Measurements from ENCODE around the gene COG8.
"Not testable (repeated sequence)": the region's sequence is repeated elsewhere in the genome, so short reads cannot be mapped to it uniquely, and the experiment has no call there.

The COG8 gene

DNA sequence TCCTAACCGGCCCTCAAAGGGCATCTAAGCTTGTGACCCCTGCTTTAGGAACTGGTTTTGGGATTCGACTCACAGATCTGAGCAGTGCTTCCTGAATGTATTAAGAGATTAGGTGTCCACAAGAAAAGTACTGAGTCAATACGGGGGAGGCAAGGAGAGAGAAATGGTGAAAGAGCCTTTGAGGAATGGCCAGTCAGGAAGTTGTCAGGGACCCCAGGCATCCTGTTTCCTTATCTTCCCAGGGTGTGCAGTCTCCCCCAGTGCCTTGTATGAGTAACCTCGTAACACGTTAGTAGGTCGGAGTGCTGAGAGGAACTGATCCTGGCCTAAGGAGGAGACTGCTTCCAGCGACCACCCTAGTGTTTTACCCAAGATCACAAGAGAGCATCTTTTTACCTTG is 28.6 kb upstream of the COG8 start:
- Histone ChIP-seq H3K27me3 (ENCODE audit: control insufficient read depth, insufficient read depth, low read length) (no peaks in the 10 kb centered on the region), H3K9ac (ENCODE audit: low read depth, low read length) (no peak overlapping the region), H3K4me3 (ENCODE audit: low read depth, low read length) (no peak overlapping the region), H3K36me3 (ENCODE audit: control insufficient read depth, insufficient read depth, low read length) (peaks cover 30% of the 10 kb centered on the region), H3K4me1 (ENCODE audit: control insufficient read depth, insufficient read depth, low read length) (no peaks in the 10 kb centered on the region), H3K9me3 (ENCODE audit: control insufficient read depth, insufficient read depth, low read length) (no peaks in the 10 kb centered on the region)

GRCh38 chr16:69366431-69366830 is 27.1 kb upstream of the COG8 start:
- H3K9ac ChIP-seq (ENCODE audit: low read depth, low read length): no peak overlapping the region
- no peaks in the 10 kb centered on the region for H3K4me1 ChIP-seq (ENCODE audit: control insufficient read depth, insufficient read depth, low read length)
- no peaks in the 10 kb centered on the region for H3K27me3 ChIP-seq (ENCODE audit: control insufficient read depth, insufficient read depth, low read length)
- peaks cover 28% of the 10 kb centered on the region for H3K36me3 ChIP-seq (ENCODE audit: control insufficient read depth, insufficient read depth, low read length)
- no peak overlapping the region for H3K4me3 ChIP-seq (ENCODE audit: low read depth, low read length)
- no peaks in the 10 kb centered on the region for H3K9me3 ChIP-seq (ENCODE audit: control insufficient read depth, insufficient read depth, low read length)

GRCh38 chr16:69365901-69366300 is 26.5 kb upstream of the COG8 start:
- H3K27me3 ChIP-seq (ENCODE audit: control insufficient read depth, insufficient read depth, low read length): no peaks in the 10 kb centered on the region
- no peaks in the 10 kb centered on the region for H3K9me3 ChIP-seq (ENCODE audit: control insufficient read depth, insufficient read depth, low read length)
- H3K9ac ChIP-seq (ENCODE audit: low read depth, low read length): no peak overlapping the region
- peaks cover 28% of the 10 kb centered on the region for H3K36me3 ChIP-seq (ENCODE audit: control insufficient read depth, insufficient read depth, low read length)
- H3K4me1 ChIP-seq (ENCODE audit: control insufficient read depth, insufficient read depth, low read length): no peaks in the 10 kb centered on the region
- no peak overlapping the region for H3K4me3 ChIP-seq (ENCODE audit: low read depth, low read length)

DNA sequence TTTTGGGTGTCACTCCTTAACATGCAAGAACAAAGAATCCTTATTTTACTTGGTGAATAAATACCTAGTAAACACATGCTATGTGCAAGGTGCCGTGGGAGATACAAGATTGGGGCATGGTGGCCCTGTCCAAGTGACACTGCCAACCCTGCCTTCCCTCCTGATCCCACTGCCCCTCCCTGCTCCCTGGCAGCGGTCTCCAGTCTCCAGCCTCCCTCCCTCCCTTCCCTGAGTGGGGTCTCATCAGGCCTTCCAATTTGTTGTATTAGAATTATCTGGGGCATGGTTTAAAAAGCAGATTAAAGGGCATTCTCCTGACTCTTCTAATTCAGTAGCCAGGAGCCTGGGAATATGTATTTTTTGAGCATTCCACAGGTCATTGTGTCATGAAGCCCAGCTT is 24.7 kb upstream of the COG8 start:
- Histone ChIP-seq H3K27me3 (ENCODE audit: control insufficient read depth, insufficient read depth, low read length) (no peaks in the 10 kb centered on the region), H3K4me3 (ENCODE audit: low read depth, low read length) (no peak overlapping the region), H3K9ac (ENCODE audit: low read depth, low read length) (no peak overlapping the region), H3K9me3 (ENCODE audit: control insufficient read depth, insufficient read depth, low read length) (no peaks in the 10 kb centered on the region), H3K36me3 (ENCODE audit: control insufficient read depth, insufficient read depth, low read length) (peaks cover 17% of the 10 kb centered on the region), H3K4me1 (ENCODE audit: control insufficient read depth, insufficient read depth, low read length) (no peaks in the 10 kb centered on the region)

GRCh38 chr16:69363281-69363717 is 23.9 kb upstream of the COG8 start:
- Histone ChIP-seq H3K9ac (ENCODE audit: low read depth, low read length) (no peak overlapping the region), H3K36me3 (ENCODE audit: control insufficient read depth, insufficient read depth, low read length) (peaks cover 16% of the 10 kb centered on the region), H3K4me1 (ENCODE audit: control insufficient read depth, insufficient read depth, low read length) (no peaks in the 10 kb centered on the region), H3K9me3 (ENCODE audit: control insufficient read depth, insufficient read depth, low read length) (no peaks in the 10 kb centered on the region), H3K27me3 (ENCODE audit: control insufficient read depth, insufficient read depth, low read length) (no peaks in the 10 kb centered on the region), H3K4me3 (ENCODE audit: low read depth, low read length) (no peak overlapping the region)

DNA sequence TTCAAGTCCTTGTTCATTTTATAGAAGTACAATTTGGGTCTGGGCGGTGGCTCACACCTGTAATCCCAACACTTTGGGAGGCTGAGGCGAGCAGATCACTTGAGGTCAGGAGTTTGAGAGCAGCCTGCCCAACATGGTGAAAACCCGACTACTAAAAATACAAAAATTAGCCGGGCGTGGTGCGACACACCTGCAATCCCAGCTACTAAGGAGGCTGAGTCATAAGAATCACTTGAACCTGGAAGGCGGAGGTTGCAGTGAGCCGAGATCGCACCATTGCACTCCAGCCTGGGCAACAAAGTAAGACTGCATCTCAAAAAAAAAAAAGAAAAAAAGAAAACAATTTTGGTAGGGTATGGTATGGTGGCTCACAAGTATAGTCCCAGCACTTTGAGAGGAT is 20.7 kb upstream of the COG8 start:
- not testable (repeated sequence) for H3K36me3 ChIP-seq (ENCODE audit: control insufficient read depth, insufficient read depth, low read length); H3K27me3 ChIP-seq (ENCODE audit: control insufficient read depth, insufficient read depth, low read length); H3K9ac ChIP-seq (ENCODE audit: low read depth, low read length); H3K4me1 ChIP-seq (ENCODE audit: control insufficient read depth, insufficient read depth, low read length); H3K4me3 ChIP-seq (ENCODE audit: low read depth, low read length); H3K9me3 ChIP-seq (ENCODE audit: control insufficient read depth, insufficient read depth, low read length)

DNA sequence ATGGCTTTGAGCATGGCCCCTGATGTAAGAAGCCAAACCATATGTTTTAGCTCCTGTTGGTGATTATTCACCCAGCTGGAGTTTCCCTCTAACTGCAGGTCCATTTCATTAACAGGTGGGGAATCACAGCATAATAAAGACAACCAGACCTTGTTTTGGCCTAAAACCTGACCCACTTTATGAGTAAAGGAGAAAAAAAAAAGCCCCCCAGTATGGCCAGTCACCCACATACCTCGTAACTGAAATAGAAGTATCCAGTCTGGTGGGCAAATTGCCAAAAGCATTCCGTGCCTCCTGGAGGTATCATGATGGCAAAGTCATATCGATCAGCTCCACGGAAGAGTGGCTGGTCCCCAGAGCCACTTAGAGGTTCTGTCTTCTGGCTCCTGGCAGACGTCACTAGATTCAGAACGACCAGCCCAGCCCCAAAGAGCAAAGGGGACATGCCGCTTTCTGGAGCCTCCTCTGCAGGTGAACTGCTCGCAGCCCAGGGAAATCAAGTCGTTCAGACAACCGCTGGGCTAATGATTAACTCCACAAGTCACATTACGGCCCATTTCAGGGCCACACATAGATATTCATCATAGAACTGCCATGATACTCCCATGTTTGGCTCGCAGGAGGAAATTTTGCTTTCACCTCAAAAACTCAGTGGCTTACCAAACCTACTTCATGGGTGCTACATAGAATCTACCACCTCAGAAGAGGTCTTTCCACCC is 12.1 kb upstream of the COG8 start, which contains the start of gene TMED6:
TSS of gene TMED6 (minus strand) at position 478 of the 719 bp plus-strand sequence. CDS start at position 445, 33 bp downstream.
- Histone ChIP-seq H3K4me1 (ENCODE audit: control insufficient read depth, insufficient read depth, low read length) (no peaks in the 10 kb centered on the region), H3K4me3 (ENCODE audit: low read depth, low read length) (no peak within 1 kb of the TSS), H3K27me3 (ENCODE audit: control insufficient read depth, insufficient read depth, low read length) (no peaks in the 10 kb centered on the region), H3K36me3 (ENCODE audit: control insufficient read depth, insufficient read depth, low read length) (peaks cover 2% of the 10 kb centered on the region), H3K9ac (ENCODE audit: low read depth, low read length) (no peak within 1 kb of the TSS), H3K9me3 (ENCODE audit: control insufficient read depth, insufficient read depth, low read length) (no peaks in the 10 kb centered on the region)

DNA sequence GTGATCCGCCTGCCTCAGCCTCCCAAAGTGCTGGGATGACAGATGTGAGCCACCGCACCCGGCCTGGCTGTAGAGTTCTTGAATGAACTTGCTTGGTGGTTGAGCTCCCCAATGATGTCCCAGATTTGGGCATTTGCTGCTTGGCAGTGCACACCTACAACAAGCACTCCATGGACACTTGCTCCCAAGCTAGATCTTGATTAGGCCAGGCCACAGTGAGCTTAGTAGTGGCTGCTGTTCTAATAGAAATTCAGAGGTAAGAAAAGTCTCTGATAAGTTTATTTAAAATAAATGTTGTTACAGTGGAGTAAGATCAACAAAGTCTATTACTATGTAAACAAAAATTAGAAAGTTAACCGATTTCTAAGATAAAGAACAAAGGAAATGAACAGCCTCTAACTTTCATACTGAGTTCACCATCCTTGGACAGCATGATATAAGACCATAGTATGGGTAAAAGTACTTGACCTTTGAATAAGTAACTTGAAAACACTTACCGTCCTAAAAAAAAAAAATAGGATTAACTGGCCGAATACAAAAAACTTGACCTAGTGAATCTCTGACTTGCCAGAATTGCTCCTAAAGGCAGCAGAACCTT is 11.3 kb upstream of the COG8 start:
- no peak overlapping the region for H3K4me3 ChIP-seq (ENCODE audit: low read depth, low read length)
- H3K9me3 ChIP-seq (ENCODE audit: control insufficient read depth, insufficient read depth, low read length): no peaks in the 10 kb centered on the region
- H3K4me1 ChIP-seq (ENCODE audit: control insufficient read depth, insufficient read depth, low read length): no peaks in the 10 kb centered on the region
- no peak overlapping the region for H3K9ac ChIP-seq (ENCODE audit: low read depth, low read length)
- no peaks in the 10 kb centered on the region for H3K27me3 ChIP-seq (ENCODE audit: control insufficient read depth, insufficient read depth, low read length)
- H3K36me3 ChIP-seq (ENCODE audit: control insufficient read depth, insufficient read depth, low read length): peaks cover 2% of the 10 kb centered on the region

GRCh38 chr16:69349536-69349935 is 10.2 kb upstream of the COG8 start:
- Histone ChIP-seq H3K4me1 (ENCODE audit: control insufficient read depth, insufficient read depth, low read length) (no peaks in the 10 kb centered on the region), H3K36me3 (ENCODE audit: control insufficient read depth, insufficient read depth, low read length) (no peaks in the 10 kb centered on the region), H3K9ac (ENCODE audit: low read depth, low read length) (no peak overlapping the region)

GRCh38 chr16:69348222-69348621 is 8.9 kb upstream of the COG8 start:
- Histone ChIP-seq H3K4me3 (ENCODE audit: low read depth, low read length) (no peak overlapping the region), H3K27me3 (ENCODE audit: control insufficient read depth, insufficient read depth, low read length) (no peaks in the 10 kb centered on the region), H3K9ac (ENCODE audit: low read depth, low read length) (no peak overlapping the region), H3K4me1 (ENCODE audit: control insufficient read depth, insufficient read depth, low read length) (no peaks in the 10 kb centered on the region), H3K36me3 (ENCODE audit: control insufficient read depth, insufficient read depth, low read length) (peaks cover 4% of the 10 kb centered on the region), H3K9me3 (ENCODE audit: control insufficient read depth, insufficient read depth, low read length) (no peaks in the 10 kb centered on the region)

More at GRCh38 chr16:69349536-69349935, 10.2 kb upstream of the COG8 start:
- no peaks in the 10 kb centered on the region for H3K9me3 ChIP-seq (ENCODE audit: control insufficient read depth, insufficient read depth, low read length)
- H3K4me3 ChIP-seq (ENCODE audit: low read depth, low read length): no peak overlapping the region
- H3K27me3 ChIP-seq (ENCODE audit: control insufficient read depth, insufficient read depth, low read length): no peaks in the 10 kb centered on the region

GRCh38 chr16:69346683-69347082 is 7.3 kb upstream of the COG8 start:
- H3K4me3 ChIP-seq (ENCODE audit: low read depth, low read length): no peak overlapping the region
- peaks cover 4% of the 10 kb centered on the region for H3K36me3 ChIP-seq (ENCODE audit: control insufficient read depth, insufficient read depth, low read length)
- H3K4me1 ChIP-seq (ENCODE audit: control insufficient read depth, insufficient read depth, low read length): no peaks in the 10 kb centered on the region
- H3K9ac ChIP-seq (ENCODE audit: low read depth, low read length): no peak overlapping the region
- no peaks in the 10 kb centered on the region for H3K27me3 ChIP-seq (ENCODE audit: control insufficient read depth, insufficient read depth, low read length)
- H3K9me3 ChIP-seq (ENCODE audit: control insufficient read depth, insufficient read depth, low read length): no peaks in the 10 kb centered on the region

- no peak overlapping the region for H3K9ac ChIP-seq (ENCODE audit: low read depth, low read length)
- H3K4me1 ChIP-seq (ENCODE audit: control insufficient read depth, insufficient read depth, low read length): no peaks in the 10 kb centered on the region
- no peak overlapping the region for H3K4me3 ChIP-seq (ENCODE audit: low read depth, low read length)
- H3K36me3 ChIP-seq (ENCODE audit: control insufficient read depth, insufficient read depth, low read length): peaks cover 4% of the 10 kb centered on the region
- H3K9me3 ChIP-seq (ENCODE audit: control insufficient read depth, insufficient read depth, low read length): no peaks in the 10 kb centered on the region
- H3K27me3 ChIP-seq (ENCODE audit: control insufficient read depth, insufficient read depth, low read length): no peaks in the 10 kb centered on the region
Observed at GRCh38 chr16:69345923-69346322, 6.6 kb upstream of the COG8 start.

All from iPS-15b (cell line).